H1 (cell line): ENCODE results near the gene CDKN2AIP. TPM values are rescaled to one million over a fixed set of nuclear protein-coding genes. Genes with fewer than 3 reads are reported as not detected.

Source experiments
- CTBP2 ChIP-seq: IDR thresholded peaks from 2 replicates; pipeline ENCODE4 v1.7.0; 2011; ENCODE audit warnings: borderline replicate concordance, mild to moderate bottlenecking, moderate library complexity, mixed read lengths, low read length; ENCODE audit not compliant: insufficient read depth, insufficient read length
- KDM1A ChIP-seq: fragments of 200-600, 300-600 bp; sonication (generic); IDR thresholded peaks from 2 replicates; pipeline ENCODE4 v1.7.1; 2016; ENCODE audit warnings: mild to moderate bottlenecking, low read length, borderline replicate concordance
- KDM4A ChIP-seq: IDR thresholded peaks from one replicate; pipeline ENCODE4 v1.7.1; 2012; ENCODE audit warnings: low read depth, mild to moderate bottlenecking, moderate library complexity, low read length, inconsistent platforms; ENCODE audit not compliant: severe bottlenecking
- POLR2AphosphoS5 ChIP-seq: IDR thresholded peaks from 2 replicates; pipeline ENCODE4 v1.6.1; 2011; ENCODE audit warnings: low read depth, low read length
- RBBP5 ChIP-seq: IDR thresholded peaks from 2 replicates; pipeline ENCODE4 v1.7.1; 2012; ENCODE audit warnings: low read depth, mild to moderate bottlenecking, inconsistent platforms, low read length, moderate library complexity, borderline replicate concordance
- SIX5 ChIP-seq: IDR thresholded peaks from 2 replicates; pipeline ENCODE4 v1.6.1; 2011; ENCODE audit warnings: mild to moderate bottlenecking, low read depth, low read length
- SUZ12 ChIP-seq: fragments of 200-600 bp; sonication (generic); IDR thresholded peaks from 2 replicates; pipeline ENCODE4 v1.6.1; 2012; ENCODE audit warnings: mild to moderate bottlenecking, inconsistent platforms, low read length, moderate library complexity, mixed read lengths
- polyA plus RNA-seq, 7 experiments: library from polyadenylated mRNA; depleted of rRNA in 3 of 7; stranded (reverse) in 5 of 7; unstranded in 2 of 7; fragments of >200 nt in 5 of 7; fragments of 200-250 nt in 2 of 7; gene quantifications; 1 replicate in 5 of 7; 2 replicates in 1 of 7; 4 replicates in 1 of 7; pipeline versions ENCODE4 v1.2.1 to v1.2.3, GENCODE V29; 2011 to 2013; ENCODE audit warnings: missing spikeins in 2 of 7, mixed read lengths in 2 of 7
- total RNA-seq: library from RNA; stranded (reverse); fragmentation: NEBNext Ultra II Directional; extraction: Animal tissue kit (Norgen Biotek cat#: 25700); gene quantifications from 2 replicates; pipeline ENCODE4 v1.2.1, GENCODE V29; 2021
- TF ChIP-seq, protein P1 (sequence below): fragments of 300-600 bp; sonication (generic); IDR thresholded peaks from 2 replicates; pipeline ENCODE4 v1.7.1; 2012; ENCODE audit warnings: low read length, moderate library complexity, mild to moderate bottlenecking, inconsistent platforms; ENCODE audit not compliant: insufficient replicate concordance
- TF ChIP-seq, protein P2 (sequence below): IDR thresholded peaks from 2 replicates; pipeline ENCODE4 v1.6.1; 2012; ENCODE audit warnings: inconsistent platforms
- TF ChIP-seq, protein P3 (sequence below): IDR thresholded peaks from 2 replicates; pipeline ENCODE4 v1.6.1; 2012; ENCODE audit warnings: inconsistent platforms

Gene CDKN2AIP
- total and polyA plus RNA-seq, 2 of the 8 experiments (the other 6 are each of a cell fraction or from before 2014, with no cell fraction given), result 6.0 to 14.0 TPM

DNA sequence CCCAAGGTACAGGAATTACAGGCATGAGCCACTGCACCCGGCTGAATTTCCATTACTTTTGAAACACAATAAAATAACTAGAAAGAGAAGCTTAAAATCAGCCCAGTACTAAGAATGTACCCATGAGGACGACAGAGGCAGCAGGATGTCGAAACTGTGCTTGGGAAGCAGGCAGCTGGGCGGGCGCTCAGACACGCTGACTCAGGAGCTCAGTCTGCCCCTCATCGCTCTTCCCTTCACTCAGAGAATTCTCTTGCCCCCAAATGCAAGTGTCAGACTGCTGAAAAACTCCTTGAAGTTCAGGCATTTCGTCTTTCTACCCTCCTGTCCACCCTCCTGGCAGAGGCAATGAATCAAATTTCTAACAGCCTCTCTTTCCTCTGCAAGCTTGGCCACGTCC is 41.0 kb upstream of the CDKN2AIP start (continued):
- TF ChIP-seq, protein P1, sequence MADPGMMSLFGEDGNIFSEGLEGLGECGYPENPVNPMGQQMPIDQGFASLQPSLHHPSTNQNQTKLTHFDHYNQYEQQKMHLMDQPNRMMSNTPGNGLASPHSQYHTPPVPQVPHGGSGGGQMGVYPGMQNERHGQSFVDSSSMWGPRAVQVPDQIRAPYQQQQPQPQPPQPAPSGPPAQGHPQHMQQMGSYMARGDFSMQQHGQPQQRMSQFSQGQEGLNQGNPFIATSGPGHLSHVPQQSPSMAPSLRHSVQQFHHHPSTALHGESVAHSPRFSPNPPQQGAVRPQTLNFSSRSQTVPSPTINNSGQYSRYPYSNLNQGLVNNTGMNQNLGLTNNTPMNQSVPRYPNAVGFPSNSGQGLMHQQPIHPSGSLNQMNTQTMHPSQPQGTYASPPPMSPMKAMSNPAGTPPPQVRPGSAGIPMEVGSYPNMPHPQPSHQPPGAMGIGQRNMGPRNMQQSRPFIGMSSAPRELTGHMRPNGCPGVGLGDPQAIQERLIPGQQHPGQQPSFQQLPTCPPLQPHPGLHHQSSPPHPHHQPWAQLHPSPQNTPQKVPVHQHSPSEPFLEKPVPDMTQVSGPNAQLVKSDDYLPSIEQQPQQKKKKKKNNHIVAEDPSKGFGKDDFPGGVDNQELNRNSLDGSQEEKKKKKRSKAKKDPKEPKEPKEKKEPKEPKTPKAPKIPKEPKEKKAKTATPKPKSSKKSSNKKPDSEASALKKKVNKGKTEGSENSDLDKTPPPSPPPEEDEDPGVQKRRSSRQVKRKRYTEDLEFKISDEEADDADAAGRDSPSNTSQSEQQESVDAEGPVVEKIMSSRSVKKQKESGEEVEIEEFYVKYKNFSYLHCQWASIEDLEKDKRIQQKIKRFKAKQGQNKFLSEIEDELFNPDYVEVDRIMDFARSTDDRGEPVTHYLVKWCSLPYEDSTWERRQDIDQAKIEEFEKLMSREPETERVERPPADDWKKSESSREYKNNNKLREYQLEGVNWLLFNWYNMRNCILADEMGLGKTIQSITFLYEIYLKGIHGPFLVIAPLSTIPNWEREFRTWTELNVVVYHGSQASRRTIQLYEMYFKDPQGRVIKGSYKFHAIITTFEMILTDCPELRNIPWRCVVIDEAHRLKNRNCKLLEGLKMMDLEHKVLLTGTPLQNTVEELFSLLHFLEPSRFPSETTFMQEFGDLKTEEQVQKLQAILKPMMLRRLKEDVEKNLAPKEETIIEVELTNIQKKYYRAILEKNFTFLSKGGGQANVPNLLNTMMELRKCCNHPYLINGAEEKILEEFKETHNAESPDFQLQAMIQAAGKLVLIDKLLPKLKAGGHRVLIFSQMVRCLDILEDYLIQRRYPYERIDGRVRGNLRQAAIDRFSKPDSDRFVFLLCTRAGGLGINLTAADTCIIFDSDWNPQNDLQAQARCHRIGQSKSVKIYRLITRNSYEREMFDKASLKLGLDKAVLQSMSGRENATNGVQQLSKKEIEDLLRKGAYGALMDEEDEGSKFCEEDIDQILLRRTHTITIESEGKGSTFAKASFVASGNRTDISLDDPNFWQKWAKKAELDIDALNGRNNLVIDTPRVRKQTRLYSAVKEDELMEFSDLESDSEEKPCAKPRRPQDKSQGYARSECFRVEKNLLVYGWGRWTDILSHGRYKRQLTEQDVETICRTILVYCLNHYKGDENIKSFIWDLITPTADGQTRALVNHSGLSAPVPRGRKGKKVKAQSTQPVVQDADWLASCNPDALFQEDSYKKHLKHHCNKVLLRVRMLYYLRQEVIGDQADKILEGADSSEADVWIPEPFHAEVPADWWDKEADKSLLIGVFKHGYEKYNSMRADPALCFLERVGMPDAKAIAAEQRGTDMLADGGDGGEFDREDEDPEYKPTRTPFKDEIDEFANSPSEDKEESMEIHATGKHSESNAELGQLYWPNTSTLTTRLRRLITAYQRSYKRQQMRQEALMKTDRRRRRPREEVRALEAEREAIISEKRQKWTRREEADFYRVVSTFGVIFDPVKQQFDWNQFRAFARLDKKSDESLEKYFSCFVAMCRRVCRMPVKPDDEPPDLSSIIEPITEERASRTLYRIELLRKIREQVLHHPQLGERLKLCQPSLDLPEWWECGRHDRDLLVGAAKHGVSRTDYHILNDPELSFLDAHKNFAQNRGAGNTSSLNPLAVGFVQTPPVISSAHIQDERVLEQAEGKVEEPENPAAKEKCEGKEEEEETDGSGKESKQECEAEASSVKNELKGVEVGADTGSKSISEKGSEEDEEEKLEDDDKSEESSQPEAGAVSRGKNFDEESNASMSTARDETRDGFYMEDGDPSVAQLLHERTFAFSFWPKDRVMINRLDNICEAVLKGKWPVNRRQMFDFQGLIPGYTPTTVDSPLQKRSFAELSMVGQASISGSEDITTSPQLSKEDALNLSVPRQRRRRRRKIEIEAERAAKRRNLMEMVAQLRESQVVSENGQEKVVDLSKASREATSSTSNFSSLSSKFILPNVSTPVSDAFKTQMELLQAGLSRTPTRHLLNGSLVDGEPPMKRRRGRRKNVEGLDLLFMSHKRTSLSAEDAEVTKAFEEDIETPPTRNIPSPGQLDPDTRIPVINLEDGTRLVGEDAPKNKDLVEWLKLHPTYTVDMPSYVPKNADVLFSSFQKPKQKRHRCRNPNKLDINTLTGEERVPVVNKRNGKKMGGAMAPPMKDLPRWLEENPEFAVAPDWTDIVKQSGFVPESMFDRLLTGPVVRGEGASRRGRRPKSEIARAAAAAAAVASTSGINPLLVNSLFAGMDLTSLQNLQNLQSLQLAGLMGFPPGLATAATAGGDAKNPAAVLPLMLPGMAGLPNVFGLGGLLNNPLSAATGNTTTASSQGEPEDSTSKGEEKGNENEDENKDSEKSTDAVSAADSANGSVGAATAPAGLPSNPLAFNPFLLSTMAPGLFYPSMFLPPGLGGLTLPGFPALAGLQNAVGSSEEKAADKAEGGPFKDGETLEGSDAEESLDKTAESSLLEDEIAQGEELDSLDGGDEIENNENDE, result no peak
- TF ChIP-seq SIX5 (no peak), POLR2AphosphoS5 (no peak), RBBP5 (no peak), CTBP2 (no peak), KDM4A (no peak), KDM1A (no peak), SUZ12 (no peak)
- TF ChIP-seq, protein P2, sequence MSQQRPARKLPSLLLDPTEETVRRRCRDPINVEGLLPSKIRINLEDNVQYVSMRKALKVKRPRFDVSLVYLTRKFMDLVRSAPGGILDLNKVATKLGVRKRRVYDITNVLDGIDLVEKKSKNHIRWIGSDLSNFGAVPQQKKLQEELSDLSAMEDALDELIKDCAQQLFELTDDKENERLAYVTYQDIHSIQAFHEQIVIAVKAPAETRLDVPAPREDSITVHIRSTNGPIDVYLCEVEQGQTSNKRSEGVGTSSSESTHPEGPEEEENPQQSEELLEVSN, result no peak
- TF ChIP-seq, protein P3, sequence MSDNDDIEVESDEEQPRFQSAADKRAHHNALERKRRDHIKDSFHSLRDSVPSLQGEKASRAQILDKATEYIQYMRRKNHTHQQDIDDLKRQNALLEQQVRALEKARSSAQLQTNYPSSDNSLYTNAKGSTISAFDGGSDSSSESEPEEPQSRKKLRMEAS, result no peak
